Activated B cell treated with CpG ODN at 0.5 μM for 24 hours (primary cell): ENCODE data around the gene ST8SIA4. TPM values are rescaled to one million over a fixed set of nuclear protein-coding genes. Genes with fewer than 3 reads are reported as not detected.

ENCODE experiments used
- ATAC-seq: fragments of 200-7000 bp; cut with Tn5 transposase; one replicate; pipeline ENCODE4 v1.10.0; 2021; ENCODE audit warnings: low read depth, mild to moderate bottlenecking, moderate library complexity
- CTCF ChIA-PET: fragments of 350-600 bp; sonication (Branson Sonifier 250); formaldehyde crosslinking; loops from one replicate; lab custom pipeline; 2021; ENCODE audit warnings: antibody characterized with exemption; lab: Charles Lee
- POLR2A ChIA-PET: fragments of 350-600 bp; sonication (Branson Sonifier 250); formaldehyde crosslinking; loops from one replicate; lab custom pipeline; 2021; ENCODE audit warnings: antibody characterized with exemption; lab: Charles Lee
- DNase-seq: peaks from one replicate; pipeline ENCODE4 v3.0.0; 2022
- H3K27ac Mint-ChIP-seq: one replicate; pipeline ENCODE4 v1.8.0; 2020; ENCODE audit warnings: mixed read lengths
- H3K27me3 Mint-ChIP-seq: one replicate; pipeline ENCODE4 v1.8.0; 2021; ENCODE audit warnings: mixed read lengths
- H3K36me3 Mint-ChIP-seq: one replicate; pipeline ENCODE4 v1.8.0; 2021; ENCODE audit warnings: low read depth, mixed read lengths
- H3K4me1 Mint-ChIP-seq: one replicate; pipeline ENCODE4 v1.8.0; 2021; ENCODE audit warnings: mixed read lengths
- H3K4me3 Mint-ChIP-seq: one replicate; pipeline ENCODE4 v1.8.0; 2020; ENCODE audit warnings: mild to moderate bottlenecking, mixed read lengths
- H3K9me3 Mint-ChIP-seq: one replicate; pipeline ENCODE4 v1.8.0; 2020; ENCODE audit warnings: mixed read lengths
- intact Hi-C: fragments of 100-400 bp; cut with micrococcal nuclease; formaldehyde crosslinking; loops from one replicate; pipeline ENCODE4 v1.15.1; 2024
- total RNA-seq: library from RNA; stranded (reverse); gene quantifications from 2 replicates; pipeline ENCODE4 v1.2.3, GENCODE V29; 2022
- TF ChIP-seq, protein P1 (sequence below): fragments of 200-600 bp; IDR thresholded peaks from one replicate; pipeline ENCODE4 v1.8.0; 2022; ENCODE audit warnings: antibody characterized with exemption, mild to moderate bottlenecking

The ST8SIA4 gene
- total RNA-seq, 1 donor from 2014 or later = 125 TPM

- Mint-ChIP-seq H3K4me1 (no peaks in the 10 kb centered on the region), H3K36me3 (peaks cover 2% of the 10 kb centered on the region), H3K4me3 (no peak overlapping the region), H3K27me3 (no peaks in the 10 kb centered on the region), H3K27ac (no peak overlapping the region), H3K9me3 (no peaks in the 10 kb centered on the region)
- CTCF ChIA-PET = no interaction called here
- POLR2A ChIA-PET = no interaction called here
- intact Hi-C loops = no loop called here
- ATAC-seq = no peak
- DNase-seq = no peak
- TF ChIP-seq, protein P1, sequence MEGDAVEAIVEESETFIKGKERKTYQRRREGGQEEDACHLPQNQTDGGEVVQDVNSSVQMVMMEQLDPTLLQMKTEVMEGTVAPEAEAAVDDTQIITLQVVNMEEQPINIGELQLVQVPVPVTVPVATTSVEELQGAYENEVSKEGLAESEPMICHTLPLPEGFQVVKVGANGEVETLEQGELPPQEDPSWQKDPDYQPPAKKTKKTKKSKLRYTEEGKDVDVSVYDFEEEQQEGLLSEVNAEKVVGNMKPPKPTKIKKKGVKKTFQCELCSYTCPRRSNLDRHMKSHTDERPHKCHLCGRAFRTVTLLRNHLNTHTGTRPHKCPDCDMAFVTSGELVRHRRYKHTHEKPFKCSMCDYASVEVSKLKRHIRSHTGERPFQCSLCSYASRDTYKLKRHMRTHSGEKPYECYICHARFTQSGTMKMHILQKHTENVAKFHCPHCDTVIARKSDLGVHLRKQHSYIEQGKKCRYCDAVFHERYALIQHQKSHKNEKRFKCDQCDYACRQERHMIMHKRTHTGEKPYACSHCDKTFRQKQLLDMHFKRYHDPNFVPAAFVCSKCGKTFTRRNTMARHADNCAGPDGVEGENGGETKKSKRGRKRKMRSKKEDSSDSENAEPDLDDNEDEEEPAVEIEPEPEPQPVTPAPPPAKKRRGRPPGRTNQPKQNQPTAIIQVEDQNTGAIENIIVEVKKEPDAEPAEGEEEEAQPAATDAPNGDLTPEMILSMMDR = no peak
These were observed 108.9 kb downstream of the ST8SIA4 start for GRCh38 chr5:100794218-100794617.

- POLR2A ChIA-PET = no interaction called here
- Mint-ChIP-seq H3K9me3 (no peaks in the 10 kb centered on the region), H3K4me1 (peaks cover 2% of the 10 kb centered on the region), H3K36me3 (peaks cover 2% of the 10 kb centered on the region), H3K27me3 (no peaks in the 10 kb centered on the region), H3K4me3 (no peak overlapping the region), H3K27ac (no peak overlapping the region)
- CTCF ChIA-PET = no interaction called here
- ATAC-seq (no peak), DNase-seq (no peak)
- TF ChIP-seq, protein P1 = no peak
- intact Hi-C loops = no loop called here
These were observed 110.3 kb downstream of the ST8SIA4 start for GRCh38 chr5:100792781-100793180.

DNA sequence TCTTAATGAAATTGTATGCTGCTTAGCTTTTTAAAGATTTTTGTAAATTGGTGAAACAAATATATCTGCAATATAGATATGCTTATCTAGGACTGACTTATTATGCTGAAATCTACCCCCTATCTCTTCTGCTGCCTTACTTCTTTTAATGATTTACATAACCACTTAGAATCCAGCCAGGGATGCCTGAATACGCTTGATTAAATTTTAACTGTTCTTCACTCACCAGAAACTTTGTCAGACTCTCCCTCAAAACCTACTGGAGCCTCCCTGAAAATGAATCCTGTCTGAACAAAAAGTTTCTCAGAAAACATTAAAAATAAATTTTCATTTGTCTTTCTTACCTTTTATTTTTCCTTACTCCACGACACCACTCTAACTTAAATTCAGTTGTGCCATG lies 111.7 kb downstream of the ST8SIA4 start:
- no peak overlapping the region for H3K27ac Mint-ChIP-seq
- no peak for ATAC-seq

DNA sequence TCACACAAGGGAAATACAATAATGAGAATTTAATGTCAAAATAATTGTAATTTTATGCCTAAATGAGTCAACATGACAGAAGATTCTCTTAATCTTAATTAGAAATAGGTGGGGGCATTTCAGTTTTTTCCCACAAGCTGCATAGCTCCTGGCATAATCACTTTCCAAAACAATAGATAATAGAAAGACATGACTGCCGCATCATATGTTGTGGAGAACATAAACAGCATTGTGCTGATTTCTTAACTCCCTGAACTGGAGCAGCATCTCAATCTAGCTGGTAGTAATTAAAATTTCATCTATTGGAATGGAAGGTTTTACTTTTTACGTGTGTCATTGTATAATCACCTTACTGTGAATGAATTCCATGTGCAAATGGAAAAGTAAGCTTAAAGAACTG lies 112.1 kb downstream of the ST8SIA4 start:
- intact Hi-C loops = no loop called here

More for the DNA sequence above, 111.7 kb downstream of the ST8SIA4 start:
- CTCF ChIA-PET = no interaction called here
- no peaks in the 10 kb centered on the region for H3K27me3 Mint-ChIP-seq
- H3K9me3 Mint-ChIP-seq = peaks cover 2% of the 10 kb centered on the region
- POLR2A ChIA-PET = interaction anchor here (0.9 to 1.1 kb wide), 2 partner anchors 37 to 112 kb away, joined by 3 read pairs; partner anchors contain the start of gene ST8SIA4
- DNase-seq = no peak
- H3K4me3 Mint-ChIP-seq = no peak overlapping the region
- intact Hi-C loops = no loop called here
- H3K4me1 Mint-ChIP-seq = peaks cover 9% of the 10 kb centered on the region
- peaks cover 2% of the 10 kb centered on the region for H3K36me3 Mint-ChIP-seq
- TF ChIP-seq, protein P1 = no peak

DNA sequence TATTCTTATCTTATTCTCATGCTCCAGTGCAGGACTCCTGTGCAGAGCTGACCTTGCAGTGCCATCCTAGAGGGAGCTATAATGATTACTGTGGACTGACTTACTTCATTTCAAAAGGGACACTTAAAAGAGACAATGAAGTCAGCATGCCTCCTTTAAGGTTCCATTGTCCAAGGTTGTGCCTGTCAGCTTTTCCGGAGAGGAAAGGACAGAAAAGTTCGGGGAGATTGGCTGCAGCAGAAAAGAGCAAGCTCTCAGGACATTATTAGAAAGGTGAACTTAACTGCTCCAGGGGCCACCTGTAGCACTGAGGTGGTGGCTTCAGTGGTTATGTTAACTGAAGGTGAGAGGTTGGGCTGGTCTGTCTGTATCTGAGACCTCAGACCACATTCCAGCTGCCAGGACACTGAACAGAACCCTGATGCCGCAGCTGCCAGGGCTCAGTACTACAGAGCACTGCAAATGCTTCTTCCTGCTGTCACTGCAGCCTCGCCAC lies 112.9 kb downstream of the ST8SIA4 start:
- no peak for DNase-seq
- peaks cover 2% of the 10 kb centered on the region for H3K36me3 Mint-ChIP-seq
- intact Hi-C loops = no loop called here
- POLR2A ChIA-PET = interaction anchor here (0.6 to 1.0 kb wide), 3 partner anchors 11 to 113 kb away, joined by 3 read pairs; partner anchors contain the start of gene ST8SIA4
- TF ChIP-seq, protein P1 = no peak
- ATAC-seq = no peak
- H3K27ac Mint-ChIP-seq = no peak overlapping the region
- CTCF ChIA-PET = interaction anchor here (0.6 kb wide), 1 partner anchor 35 kb away, joined by 3 read pairs; no protein-coding TSS in a partner anchor
- peaks cover 2% of the 10 kb centered on the region for H3K9me3 Mint-ChIP-seq
- H3K4me3 Mint-ChIP-seq = no peak overlapping the region
- H3K4me1 Mint-ChIP-seq = peaks cover 9% of the 10 kb centered on the region
- H3K27me3 Mint-ChIP-seq = no peaks in the 10 kb centered on the region

More for the DNA sequence above, 112.1 kb downstream of the ST8SIA4 start:
- ChIA-PET CTCF (no interaction called here), POLR2A (interaction anchor here (0.9 to 1.1 kb wide), 2 partner anchors 37 to 112 kb away, joined by 3 read pairs; partner anchors contain the start of gene ST8SIA4)
- no peak overlapping the region for H3K4me3 Mint-ChIP-seq
- TF ChIP-seq, protein P1 = no peak
- DNase-seq (no peak), ATAC-seq (no peak)
- peaks cover 9% of the 10 kb centered on the region for H3K4me1 Mint-ChIP-seq
- H3K9me3 Mint-ChIP-seq = peaks cover 2% of the 10 kb centered on the region
- H3K27ac Mint-ChIP-seq = no peak overlapping the region
- H3K27me3 Mint-ChIP-seq = no peaks in the 10 kb centered on the region
- peaks cover 2% of the 10 kb centered on the region for H3K36me3 Mint-ChIP-seq
